SU-DHL-6 (cell line): ENCODE results near the gene NELL2.

Experiments
- H2AFZ ChIP-seq: fragments of 200-600 bp; sonication (generic); 2 replicates; pipeline ENCODE4 v1.6.1; 2014; ENCODE audit warnings: low read depth, mild to moderate bottlenecking, moderate library complexity, mixed read lengths, antibody characterized with exemption, low read length; ENCODE audit not compliant: severe bottlenecking
- H3F3A ChIP-seq: fragments of 200-600 bp; shearing (Covaris generic); 2 replicates; pipeline ENCODE4 v1.6.0; 2016; ENCODE audit warnings: antibody characterized with exemption, mild to moderate bottlenecking; ENCODE audit not compliant: insufficient read depth
- H3K27ac ChIP-seq: fragments of 200-600 bp; sonication (generic); 2 replicates; pipeline ENCODE4 v1.5.1; 2016; ENCODE audit warnings: low read depth, mild to moderate bottlenecking, low read length, moderate library complexity, mixed read lengths
- H3K27me3 ChIP-seq: fragments of 200-600 bp; sonication (generic), shearing (Covaris generic); 2 replicates; pipeline ENCODE4 v1.6.0; 2014; ENCODE audit warnings: mild to moderate bottlenecking, low read length
- H3K36me3 ChIP-seq: fragments of 200-600 bp; sonication (generic); 2 replicates; pipeline ENCODE4 v1.6.1; 2014; ENCODE audit warnings: mild to moderate bottlenecking, low read length, mixed read lengths
- H3K4me2 ChIP-seq: fragments of 300-600, 200-600 bp; shearing (Covaris generic), sonication (generic); 2 replicates; pipeline ENCODE4 v1.6.0; 2014; ENCODE audit warnings: low read length, low read depth, mild to moderate bottlenecking; ENCODE audit not compliant: poor library complexity, severe bottlenecking
- H3K4me3 ChIP-seq: fragments of 200-600 bp; sonication (generic); 2 replicates; pipeline ENCODE4 v1.5.1; 2014; ENCODE audit warnings: antibody characterized with exemption, low read length, mild to moderate bottlenecking, mixed read lengths; ENCODE audit not compliant: insufficient read depth, poor library complexity, severe bottlenecking
- H3K79me2 ChIP-seq: fragments of 200-600 bp; sonication (generic); 2 replicates; pipeline ENCODE4 v1.6.1; 2014; ENCODE audit warnings: mild to moderate bottlenecking, low read length, moderate library complexity; ENCODE audit not compliant: insufficient read depth
- H3K9ac ChIP-seq: fragments of 200-600 bp; sonication (generic); 2 replicates; pipeline ENCODE4 v1.7.0; 2014; ENCODE audit warnings: mild to moderate bottlenecking, low read length
- H3K9me2 ChIP-seq: fragments of 200-600 bp; sonication (generic); replicated peaks from 2 replicates; pipeline ENCODE4 v1.6.1; 2014; ENCODE audit warnings: low read length; ENCODE audit not compliant: insufficient read depth
- H3K9me3 ChIP-seq: fragments of 200-600 bp; sonication (generic); 2 replicates; pipeline ENCODE4 v1.6.1; 2014; ENCODE audit warnings: low read length, mixed read lengths; ENCODE audit not compliant: insufficient read depth
- H4K20me1 ChIP-seq: fragments of 200-600 bp; sonication (generic); 2 replicates; pipeline ENCODE4 v1.6.1; 2014; ENCODE audit warnings: low read depth, mild to moderate bottlenecking, antibody characterized with exemption, low read length, moderate library complexity, mixed read lengths
- CTCF ChIP-seq: fragments of 200-600 bp; sonication (generic); IDR thresholded peaks from one replicate; pipeline ENCODE4 v1.5.1; 2017; ENCODE audit warnings: antibody characterized with exemption, mild to moderate bottlenecking, low read length, moderate library complexity; ENCODE audit not compliant: insufficient read depth, poor library complexity, severe bottlenecking
- EZH2phosphoT487 ChIP-seq: fragments of 200-600 bp; sonication (generic), shearing (Covaris generic); conservative IDR thresholded peaks from 2 replicates; pipeline ENCODE4 v1.6.1; 2018; ENCODE audit warnings: mild to moderate bottlenecking, antibody characterized with exemption, low read length, moderate library complexity, mixed read lengths

The NELL2 gene

DNA sequence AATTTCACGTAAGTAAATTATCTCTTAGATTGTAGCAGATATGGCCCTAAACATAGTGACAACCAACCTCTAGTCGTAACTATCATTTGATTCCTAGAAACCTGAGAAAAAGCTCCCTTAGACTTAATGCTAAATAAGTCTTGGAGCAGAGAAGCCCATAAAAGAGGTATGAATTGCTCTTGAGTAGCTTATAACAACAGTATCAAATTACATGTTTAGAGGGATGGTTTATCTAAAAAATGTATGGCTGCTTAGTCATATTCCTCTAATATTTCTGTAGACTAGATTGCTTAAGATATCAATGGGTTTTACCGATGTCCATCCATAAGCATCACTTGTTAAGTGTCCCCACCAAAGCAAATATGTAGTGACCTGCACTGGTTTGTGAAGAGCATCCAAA, 259.7 kb downstream of the NELL2 start:
- no peak for TF ChIP-seq CTCF
- Histone ChIP-seq H3K27me3 (no peaks in the 10 kb centered on the region), H3K79me2 (no peaks in the 10 kb centered on the region), H3K9ac (no peak overlapping the region), H2AFZ (no peak overlapping the region), H3K36me3 (no peaks in the 10 kb centered on the region), H4K20me1 (no peaks in the 10 kb centered on the region), H3K27ac (no peak overlapping the region), H3F3A (no peaks in the 10 kb centered on the region), H3K9me2 (no peaks in the 10 kb centered on the region), H3K9me3 (no peaks in the 10 kb centered on the region), H3K4me2 (no peak overlapping the region), H3K4me3 (no peak overlapping the region)

- Histone ChIP-seq H2AFZ (no peak overlapping the region), H3K9me2 (no peaks in the 10 kb centered on the region), H3K9ac (no peak overlapping the region), H3K9me3 (no peaks in the 10 kb centered on the region), H3K27me3 (no peaks in the 10 kb centered on the region), H3K4me3 (no peak overlapping the region), H3K4me2 (no peak overlapping the region), H3K79me2 (no peaks in the 10 kb centered on the region), H3K27ac (no peak overlapping the region), H3F3A (no peaks in the 10 kb centered on the region), H3K36me3 (no peaks in the 10 kb centered on the region), H4K20me1 (no peaks in the 10 kb centered on the region)
- no peak for TF ChIP-seq CTCF
- no peak for TF ChIP-seq EZH2phosphoT487
These were observed 264.6 kb downstream of the NELL2 start for GRCh38 chr12:44611538-44611937.

DNA sequence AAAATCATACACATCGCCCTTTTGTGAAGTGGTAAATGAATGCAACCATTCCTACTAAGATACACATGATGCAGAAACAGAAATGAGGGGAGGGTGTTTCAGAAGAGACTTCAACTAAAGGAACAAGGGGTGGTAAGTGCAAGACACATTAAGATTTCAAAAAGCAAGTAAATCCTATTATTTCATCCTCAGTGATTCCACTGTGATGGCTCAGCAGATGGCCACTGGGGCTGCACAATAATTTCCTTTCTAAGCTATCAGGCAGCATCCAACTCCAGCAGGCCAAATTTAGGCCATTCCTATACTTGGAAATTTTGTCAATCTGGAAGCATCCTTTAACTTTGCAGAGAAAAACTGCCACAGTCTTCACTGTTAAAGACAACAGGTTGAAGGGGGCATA, 272.4 kb downstream of the NELL2 start:
- no peak overlapping the region for H2AFZ ChIP-seq
- no peaks in the 10 kb centered on the region for H3K79me2 ChIP-seq
- H3K4me3 ChIP-seq = no peak overlapping the region
- no peak overlapping the region for H3K9ac ChIP-seq
- H3F3A ChIP-seq = no peaks in the 10 kb centered on the region
- no peaks in the 10 kb centered on the region for H3K9me2 ChIP-seq
- H4K20me1 ChIP-seq = no peaks in the 10 kb centered on the region
- no peaks in the 10 kb centered on the region for H3K9me3 ChIP-seq
- no peak overlapping the region for H3K4me2 ChIP-seq
- no peak overlapping the region for H3K27ac ChIP-seq
- no peaks in the 10 kb centered on the region for H3K27me3 ChIP-seq
- no peaks in the 10 kb centered on the region for H3K36me3 ChIP-seq
- TF ChIP-seq CTCF (no peak), EZH2phosphoT487 (no peak)

DNA sequence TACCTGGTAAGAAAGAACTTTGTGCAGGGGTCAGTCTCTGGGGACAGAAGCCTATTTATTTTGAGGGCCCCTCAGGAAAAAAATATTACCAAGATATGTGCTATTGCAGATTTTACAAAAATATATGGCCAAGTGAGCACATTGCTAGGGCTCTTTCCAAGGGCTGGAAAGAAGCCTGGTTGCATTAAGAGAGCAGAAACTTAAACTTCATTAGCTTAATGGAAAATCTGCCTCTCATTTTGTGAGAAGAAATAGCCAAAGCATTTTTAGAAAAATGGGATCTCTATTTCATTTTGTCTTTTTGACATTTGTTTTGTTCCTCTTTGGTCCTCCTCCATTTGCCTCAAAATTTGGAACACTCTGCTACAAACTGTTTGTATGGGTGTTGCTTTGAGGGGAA, 283.5 kb downstream of the NELL2 start:
- H2AFZ ChIP-seq = no peak overlapping the region
- H3K4me2 ChIP-seq = no peak overlapping the region
- no peaks in the 10 kb centered on the region for H3K9me3 ChIP-seq
- no peaks in the 10 kb centered on the region for H3K9me2 ChIP-seq
- TF ChIP-seq EZH2phosphoT487 = no peak
- no peak for TF ChIP-seq CTCF
- no peak overlapping the region for H3K4me3 ChIP-seq
- H3K79me2 ChIP-seq = no peaks in the 10 kb centered on the region
- no peak overlapping the region for H3K9ac ChIP-seq
- H3K27ac ChIP-seq = no peak overlapping the region
- no peaks in the 10 kb centered on the region for H3F3A ChIP-seq
- no peaks in the 10 kb centered on the region for H4K20me1 ChIP-seq
- H3K27me3 ChIP-seq = no peaks in the 10 kb centered on the region
- no peaks in the 10 kb centered on the region for H3K36me3 ChIP-seq
